Measurements from ENCODE around the gene TMEFF2.

Gene TMEFF2

GRCh38 chr2:192073878-192074277 lies 120.9 kb downstream of the TMEFF2 start:
- no peak for TF ChIP-seq CTCF (conservative IDR thresholded peaks at IDR 0.05; ENCODE audit: control insufficient read depth, insufficient read depth, low read depth, low read length)
- no peak overlapping the region for H3K4me3 ChIP-seq (ENCODE audit: control insufficient read depth, low read depth, low read length)

GRCh38 chr2:192072778-192073177 lies 122.0 kb downstream of the TMEFF2 start:
- TF ChIP-seq CTCF (conservative IDR thresholded peaks at IDR 0.05; ENCODE audit: control insufficient read depth, insufficient read depth, low read depth, low read length): no peak
- no peak overlapping the region for H3K4me3 ChIP-seq (ENCODE audit: control insufficient read depth, low read depth, low read length)
- DNase-seq (ENCODE audit: low read depth): no peak

More at GRCh38 chr2:192073878-192074277, 120.9 kb downstream of the TMEFF2 start:
- DNase-seq (ENCODE audit: low read depth): no peak

- DNase-seq (ENCODE audit: low read depth): no peak
- TF ChIP-seq CTCF (conservative IDR thresholded peaks at IDR 0.05; ENCODE audit: control insufficient read depth, insufficient read depth, low read depth, low read length): no peak
- no peak overlapping the region for H3K4me3 ChIP-seq (ENCODE audit: control insufficient read depth, low read depth, low read length)
These were observed 122.5 kb downstream of the TMEFF2 start for GRCh38 chr2:192072261-192072660.

- DNase-seq (ENCODE audit: low read depth): peak; percentile 24
- no peak overlapping the region for H3K4me3 ChIP-seq (ENCODE audit: control insufficient read depth, low read depth, low read length)
- no peak for TF ChIP-seq CTCF (conservative IDR thresholded peaks at IDR 0.05; ENCODE audit: control insufficient read depth, insufficient read depth, low read depth, low read length)
These were observed 124.6 kb downstream of the TMEFF2 start for GRCh38 chr2:192070099-192070498.

- no peak for DNase-seq (ENCODE audit: low read depth)
- TF ChIP-seq CTCF (conservative IDR thresholded peaks at IDR 0.05; ENCODE audit: control insufficient read depth, insufficient read depth, low read depth, low read length): no peak
These were observed 125.3 kb downstream of the TMEFF2 start for GRCh38 chr2:192069417-192069816.

GRCh38 chr2:192068966-192069365 lies 125.8 kb downstream of the TMEFF2 start:
- TF ChIP-seq CTCF (conservative IDR thresholded peaks at IDR 0.05; ENCODE audit: control insufficient read depth, insufficient read depth, low read depth, low read length): no peak
- H3K4me3 ChIP-seq (ENCODE audit: control insufficient read depth, low read depth, low read length): no peak overlapping the region
- no peak for DNase-seq (ENCODE audit: low read depth)

More at GRCh38 chr2:192069417-192069816, 125.3 kb downstream of the TMEFF2 start:
- no peak overlapping the region for H3K4me3 ChIP-seq (ENCODE audit: control insufficient read depth, low read depth, low read length)

- no peak for TF ChIP-seq CTCF (conservative IDR thresholded peaks at IDR 0.05; ENCODE audit: control insufficient read depth, insufficient read depth, low read depth, low read length)
- no peak for DNase-seq (ENCODE audit: low read depth)
- H3K4me3 ChIP-seq (ENCODE audit: control insufficient read depth, low read depth, low read length): no peak overlapping the region
These were observed 127.1 kb downstream of the TMEFF2 start for GRCh38 chr2:192067631-192068030.
